ENCODE data around the gene MEGF6. TPM values are rescaled to one million over a fixed set of nuclear protein-coding genes. Genes with fewer than 3 reads are reported as not detected.

The MEGF6 gene
- total and polyA plus RNA-seq, 2 of the 8 experiments (the other 6 are each of a cell fraction or from before 2014, with no cell fraction given), result 4.1 to 14.8 TPM

GRCh38 chr1:3558036-3558726 is 53.1 kb downstream of the MEGF6 start:
- no peak overlapping the region for H4K91ac ChIP-seq (replicated peaks; ENCODE audit: insufficient read length, low read length)
- H2BK12ac ChIP-seq (ENCODE audit: low read depth, low read length), result no peak overlapping the region; the same call in 1 of the 2 replicates
- no peaks in the 10 kb centered on the region for H3K27me3 ChIP-seq (replicated peaks in 1 of 4; ENCODE audit: control insufficient read depth in 3 of 4, extremely low read depth in 1 of 4, insufficient read depth in 3 of 4, low read length in 3 of 4)
- no peak overlapping the region for H4K5ac ChIP-seq (ENCODE audit: insufficient read length, low read depth, low read length)
- no peak overlapping the region for H3K56ac ChIP-seq (replicated peaks; ENCODE audit: insufficient read length, low read depth, low read length)
- no peak overlapping the region for H4K8ac ChIP-seq (ENCODE audit: extremely low read depth, insufficient read depth, low read length)
- no peaks in the 10 kb centered on the region for H3K4me1 ChIP-seq (replicated peaks in 1 of 4; ENCODE audit: control insufficient read depth in 3 of 4, insufficient read depth in 4 of 4, low read length in 3 of 4)
- FAIRE-seq (no peak), DNase-seq (ENCODE audit: low read depth in 1 of 2, low spot score in 2 of 2) (no peak)
- no peak overlapping the region for H3K18ac ChIP-seq (ENCODE audit: extremely low read depth, low read length)
- H3K9me3 ChIP-seq (ENCODE audit: insufficient read depth in 2 of 2, low read depth in 1 of 2, low read length in 1 of 2), result no peaks in the 10 kb centered on the region
- ChIA-PET CTCF (ENCODE audit: partially characterized antibody) (interaction anchor here (1.1 to 10.5 kb wide), 6 partner anchors 8 to 137 kb away, joined by 3 to 73 read pairs (median 8); no protein-coding TSS in a partner anchor), POLR2A (ENCODE audit: partially characterized antibody) (no interaction called here)
- no peak overlapping the region for H2BK20ac ChIP-seq (ENCODE audit: low read length)
- H3K36me3 ChIP-seq (ENCODE audit: control insufficient read depth in 2 of 4, insufficient read depth in 4 of 4, low read length in 3 of 4), result no peaks in the 10 kb centered on the region
- H3K23ac ChIP-seq (ENCODE audit: insufficient read length), result no peak overlapping the region
- no peaks in the 10 kb centered on the region for H3K23me2 ChIP-seq (ENCODE audit: low read depth, low read length)
- no peaks in the 10 kb centered on the region for H3K79me2 ChIP-seq (ENCODE audit: control insufficient read depth in 1 of 2, insufficient read depth in 2 of 2, low read length in 2 of 2)
- no peaks in the 10 kb centered on the region; the same call in 1 of the 2 replicates for H3K79me1 ChIP-seq (ENCODE audit: low read depth, low read length)
- H3K9ac ChIP-seq (replicated peaks in 1 of 4; ENCODE audit: extremely low read depth in 1 of 4, low read depth in 3 of 4, low read length in 3 of 4), result no peak overlapping the region
- H3K4ac ChIP-seq (replicated peaks; ENCODE audit: insufficient read length, low read depth, low read length), result no peak overlapping the region
- H2BK15ac ChIP-seq (ENCODE audit: low read length), result no peak overlapping the region
- H3K4me2 ChIP-seq (ENCODE audit: insufficient read depth in 1 of 2, low read depth in 2 of 2, low read length in 2 of 2), result no peak overlapping the region
- H2BK120ac ChIP-seq (replicated peaks; ENCODE audit: low read depth, low read length), result no peak overlapping the region
- no peak overlapping the region for H3K14ac ChIP-seq (ENCODE audit: insufficient read length)
- WGBS, 2 experiments (ENCODE audit: extremely low coverage in 1 of 2, insufficient coverage in 1 of 2, insufficient read length in 1 of 2, insufficient replicate concordance in 2 of 2, low coverage in 1 of 2, low lambda C conversion rate in 2 of 2, missing lambda C conversion rate in 1 of 2), result 93% methylated on average over 20 of the region's 20 CpGs; no CpG with 5 or more reads in 1 of the 2 experiments
- H2BK5ac ChIP-seq (ENCODE audit: low read depth, low read length), result peak overlapping the region; percentile 44; the same call in 1 of the 2 replicates
- TF ChIP-seq SAP30 (IDR thresholded peaks at IDR 0.05; ENCODE audit: insufficient read depth, insufficient replicate concordance, low read length), result no peak
- no peak for TF ChIP-seq CREB1 (IDR thresholded peaks at IDR 0.05)
- no peak for TF ChIP-seq RXRA (IDR thresholded peaks at IDR 0.05; ENCODE audit: insufficient read depth, low read depth, low read length)
- TF ChIP-seq KDM4A (IDR thresholded peaks at IDR 0.05; ENCODE audit: low read depth, low read length, severe bottlenecking), result no peak
- TF ChIP-seq RBBP5 (IDR thresholded peaks at IDR 0.05; ENCODE audit: borderline replicate concordance, low read depth, low read length), result no peak
- TF ChIP-seq EGR1 (IDR thresholded peaks at IDR 0.05; ENCODE audit: borderline replicate concordance, low read depth, low read length), result no peak
- H4K20me1 ChIP-seq (replicated peaks in 1 of 2; ENCODE audit: control insufficient read depth in 1 of 2, insufficient read depth in 2 of 2, low read length in 2 of 2), result peaks cover 0 to 6% of the 10 kb centered on the region in 2 experiments
- H2AK5ac ChIP-seq (ENCODE audit: low read depth, low read length), result no peak overlapping the region
- no peak overlapping the region for H3K4me3 ChIP-seq (ENCODE audit: extremely low read depth in 1 of 4, insufficient read depth in 2 of 4, low read depth in 3 of 4, low read length in 4 of 4)
- no peak overlapping the region for H2AFZ ChIP-seq (ENCODE audit: low read length)
- H3K27ac ChIP-seq (ENCODE audit: low read depth, low read length), result no peak overlapping the region

Data from H1 (cell line).